Transverse colon (tissue), 4 donors: ENCODE data around the gene NPPA.

Source experiments
- EP300 ChIP-seq: sonication (generic); formaldehyde crosslinking; IDR thresholded peaks from one replicate; pipeline ENCODE4 v1.6.1; 2017; ENCODE audit warnings: antibody characterized with exemption, low read depth
- POLR2A ChIP-seq: fragments of 450-650 bp; IDR thresholded peaks from one replicate; pipeline ENCODE4 v1.6.1; 2016; ENCODE audit warnings: antibody characterized with exemption, mild to moderate bottlenecking, moderate library complexity
- POLR2AphosphoS5 ChIP-seq, 3 donors: sonication (generic); formaldehyde crosslinking; IDR thresholded peaks; one replicate each; pipeline ENCODE4 v1.6.1; 2016; ENCODE audit warnings: antibody characterized with exemption in 3 of 3
- TF ChIP-seq, protein P1 (sequence below), 5 experiments: fragments of 200-600 bp in 3 of 5; fragments of 450-650 bp in 2 of 5; sonication (generic) in 3 of 5; IDR thresholded peaks; 1 replicate in 2 of 5; 2 replicates in 3 of 5; pipeline ENCODE4 v1.5.1; 2016 to 2017; ENCODE audit warnings: antibody characterized with exemption in 5 of 5, inconsistent platforms in 3 of 5, mild to moderate bottlenecking in 2 of 5, moderate library complexity in 1 of 5

GRCh38 chr1:11888206-11888876, 40.8 kb upstream of the NPPA start:
- TF ChIP-seq, protein P1, sequence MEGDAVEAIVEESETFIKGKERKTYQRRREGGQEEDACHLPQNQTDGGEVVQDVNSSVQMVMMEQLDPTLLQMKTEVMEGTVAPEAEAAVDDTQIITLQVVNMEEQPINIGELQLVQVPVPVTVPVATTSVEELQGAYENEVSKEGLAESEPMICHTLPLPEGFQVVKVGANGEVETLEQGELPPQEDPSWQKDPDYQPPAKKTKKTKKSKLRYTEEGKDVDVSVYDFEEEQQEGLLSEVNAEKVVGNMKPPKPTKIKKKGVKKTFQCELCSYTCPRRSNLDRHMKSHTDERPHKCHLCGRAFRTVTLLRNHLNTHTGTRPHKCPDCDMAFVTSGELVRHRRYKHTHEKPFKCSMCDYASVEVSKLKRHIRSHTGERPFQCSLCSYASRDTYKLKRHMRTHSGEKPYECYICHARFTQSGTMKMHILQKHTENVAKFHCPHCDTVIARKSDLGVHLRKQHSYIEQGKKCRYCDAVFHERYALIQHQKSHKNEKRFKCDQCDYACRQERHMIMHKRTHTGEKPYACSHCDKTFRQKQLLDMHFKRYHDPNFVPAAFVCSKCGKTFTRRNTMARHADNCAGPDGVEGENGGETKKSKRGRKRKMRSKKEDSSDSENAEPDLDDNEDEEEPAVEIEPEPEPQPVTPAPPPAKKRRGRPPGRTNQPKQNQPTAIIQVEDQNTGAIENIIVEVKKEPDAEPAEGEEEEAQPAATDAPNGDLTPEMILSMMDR (IDR thresholded peaks at IDR 0.05) = no peak
- no peak for TF ChIP-seq POLR2AphosphoS5 (IDR thresholded peaks at IDR 0.05)
- no peak for TF ChIP-seq POLR2A
- TF ChIP-seq EP300 = no peak
